Tibial nerve (tissue), 3 donors: ENCODE measurements around the gene RPUSD1.

Experiments
- POLR2A ChIP-seq, 2 donors: fragments of 450-650 bp; IDR thresholded peaks; one replicate each; pipeline ENCODE4 v1.6.1; 2017; ENCODE audit warnings: antibody characterized with exemption in 2 of 2, mild to moderate bottlenecking in 2 of 2, moderate library complexity in 2 of 2
- TF ChIP-seq, protein P1 (sequence below), 5 experiments: fragments of 200-600 bp in 3 of 5; fragments of 450-650 bp in 2 of 5; sonication (generic) in 3 of 5; IDR thresholded peaks; one replicate each; pipeline ENCODE4 v1.5.1; 2016 to 2019; ENCODE audit warnings: antibody characterized with exemption in 5 of 5, mild to moderate bottlenecking in 3 of 5, moderate library complexity in 2 of 5

DNA sequence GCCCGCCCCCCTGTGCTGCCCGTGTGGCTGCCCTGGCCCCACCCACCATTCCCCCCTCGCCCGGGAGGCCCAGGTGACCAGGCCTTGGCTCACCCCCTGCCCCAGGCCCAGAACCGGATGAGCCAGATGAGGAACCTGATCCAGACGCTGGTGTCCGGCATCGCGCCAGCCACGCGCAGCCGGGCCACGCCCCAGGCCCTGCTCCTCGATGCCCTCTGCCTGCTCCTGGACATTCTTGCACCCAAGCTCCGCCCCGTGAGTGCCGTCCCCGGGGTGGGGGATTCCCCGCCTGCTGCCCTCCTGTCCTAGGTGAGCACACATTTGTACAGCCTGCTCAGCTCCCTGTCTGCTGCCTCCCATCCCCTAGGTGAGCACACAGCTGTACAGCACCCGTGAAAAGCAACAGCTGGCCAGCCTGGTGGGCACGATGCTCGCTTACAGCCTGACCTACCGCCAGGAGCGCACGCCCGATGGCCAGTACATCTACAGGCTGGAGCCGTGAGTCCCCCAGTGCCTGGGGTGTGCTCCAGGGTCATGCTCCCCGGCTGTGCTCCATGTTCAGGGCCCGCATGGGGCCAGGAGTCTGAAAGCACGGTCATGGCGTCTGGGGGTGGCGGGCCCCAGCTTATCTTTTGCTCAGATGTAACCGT lies 7.5 kb upstream of the RPUSD1 start:
- no peak for TF ChIP-seq POLR2A (IDR thresholded peaks at IDR 0.05)
- TF ChIP-seq, protein P1, sequence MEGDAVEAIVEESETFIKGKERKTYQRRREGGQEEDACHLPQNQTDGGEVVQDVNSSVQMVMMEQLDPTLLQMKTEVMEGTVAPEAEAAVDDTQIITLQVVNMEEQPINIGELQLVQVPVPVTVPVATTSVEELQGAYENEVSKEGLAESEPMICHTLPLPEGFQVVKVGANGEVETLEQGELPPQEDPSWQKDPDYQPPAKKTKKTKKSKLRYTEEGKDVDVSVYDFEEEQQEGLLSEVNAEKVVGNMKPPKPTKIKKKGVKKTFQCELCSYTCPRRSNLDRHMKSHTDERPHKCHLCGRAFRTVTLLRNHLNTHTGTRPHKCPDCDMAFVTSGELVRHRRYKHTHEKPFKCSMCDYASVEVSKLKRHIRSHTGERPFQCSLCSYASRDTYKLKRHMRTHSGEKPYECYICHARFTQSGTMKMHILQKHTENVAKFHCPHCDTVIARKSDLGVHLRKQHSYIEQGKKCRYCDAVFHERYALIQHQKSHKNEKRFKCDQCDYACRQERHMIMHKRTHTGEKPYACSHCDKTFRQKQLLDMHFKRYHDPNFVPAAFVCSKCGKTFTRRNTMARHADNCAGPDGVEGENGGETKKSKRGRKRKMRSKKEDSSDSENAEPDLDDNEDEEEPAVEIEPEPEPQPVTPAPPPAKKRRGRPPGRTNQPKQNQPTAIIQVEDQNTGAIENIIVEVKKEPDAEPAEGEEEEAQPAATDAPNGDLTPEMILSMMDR (IDR thresholded peaks at IDR 0.05): no peak
